ENCODE data around the gene PRKG1.

PRKG1 gene

GRCh38 chr10:51760864-51761640, 686.8 kb downstream of the PRKG1 start:
- DNase-seq (ENCODE audit: low read depth) = no peak

GRCh38 chr10:51763746-51764145, 689.5 kb downstream of the PRKG1 start:
- DNase-seq (ENCODE audit: low read depth) = no peak

- DNase-seq (ENCODE audit: low read depth) = no peak
These were observed 691.1 kb downstream of the PRKG1 start for GRCh38 chr10:51765284-51765971.

GRCh38 chr10:51766423-51767102, 692.3 kb downstream of the PRKG1 start:
- no peak for DNase-seq (ENCODE audit: low read depth)

GRCh38 chr10:51767103-51767763, 692.9 kb downstream of the PRKG1 start:
- no peak for DNase-seq (ENCODE audit: low read depth)

GRCh38 chr10:51768886-51769465, 694.7 kb downstream of the PRKG1 start:
- no peak for DNase-seq (ENCODE audit: low read depth)

GRCh38 chr10:51770709-51771108, 696.4 kb downstream of the PRKG1 start:
- DNase-seq (ENCODE audit: low read depth) = no peak

- DNase-seq (ENCODE audit: low read depth) = no peak
These were observed 698.1 kb downstream of the PRKG1 start for GRCh38 chr10:51772387-51772786.

- no peak for DNase-seq (ENCODE audit: low read depth)
These were observed 699.4 kb downstream of the PRKG1 start for GRCh38 chr10:51773681-51774080.

- no peak for DNase-seq (ENCODE audit: low read depth)
These were observed 709.7 kb downstream of the PRKG1 start for GRCh38 chr10:51783941-51784340.

- DNase-seq (ENCODE audit: low read depth) = no peak
These were observed 711.9 kb downstream of the PRKG1 start for GRCh38 chr10:51786016-51786683.

- DNase-seq (ENCODE audit: low read depth) = no peak
These were observed 712.4 kb downstream of the PRKG1 start for GRCh38 chr10:51786684-51787035.

- no peak for DNase-seq (ENCODE audit: low read depth)
These were observed 714.0 kb downstream of the PRKG1 start for GRCh38 chr10:51788273-51788672.

- no peak for DNase-seq (ENCODE audit: low read depth)
These were observed 714.8 kb downstream of the PRKG1 start for GRCh38 chr10:51789118-51789517.

GRCh38 chr10:51789903-51790302, 715.6 kb downstream of the PRKG1 start:
- DNase-seq (ENCODE audit: low read depth) = no peak

- DNase-seq (ENCODE audit: low read depth) = no peak
These were observed 718.4 kb downstream of the PRKG1 start for GRCh38 chr10:51792678-51793077.

- no peak for DNase-seq (ENCODE audit: low read depth)
These were observed 725.8 kb downstream of the PRKG1 start for GRCh38 chr10:51800121-51800520.

- DNase-seq (ENCODE audit: low read depth) = no peak
These were observed 726.6 kb downstream of the PRKG1 start for GRCh38 chr10:51800725-51801424.

GRCh38 chr10:51802030-51802429, 727.7 kb downstream of the PRKG1 start:
- DNase-seq (ENCODE audit: low read depth) = no peak

- DNase-seq (ENCODE audit: low read depth) = no peak
These were observed 730.6 kb downstream of the PRKG1 start for GRCh38 chr10:51804866-51805265.

All from activated T-helper 1 cell treated with Interleukin-2 at 50 U/mL for 16 hours (primary cell).